SK-N-SH (cell line): ENCODE results near the gene KCTD20. TPM values are rescaled to one million over a fixed set of nuclear protein-coding genes. Genes with fewer than 3 reads are reported as not detected.

Source experiments
- CTCF ChIA-PET: fragments of 300-600, 350-600 bp; formaldehyde crosslinking; extraction: SDS; loops from one replicate; lab custom pipeline; 2021; lab: Yijun Ruan, JAX
- POLR2A ChIA-PET: fragments of 350-600 bp; sonication (Branson Sonifier 250); formaldehyde crosslinking; extraction: SDS; loops from one replicate; lab custom pipeline; 2020; ENCODE audit warnings: antibody characterized with exemption, inconsistent platforms; lab: Yijun Ruan, JAX
- DNase-seq: peaks from one replicate; pipeline ENCODE4 v3.0.0; 2012
- H2AFZ ChIP-seq: fragments of 200-600 bp; sonication (generic); 2 replicates; pipeline ENCODE4 v1.8.1; 2016; ENCODE audit warnings: antibody characterized with exemption, mild to moderate bottlenecking, low read depth
- H3F3A ChIP-seq: fragments of 200-600 bp; sonication (generic); replicated peaks from 2 replicates; pipeline ENCODE3; 2016; ENCODE audit warnings: antibody characterized with exemption, mild to moderate bottlenecking; ENCODE audit not compliant: insufficient read depth
- H3K27ac ChIP-seq, 2 experiments: fragments of 200-500 bp in 1 of 2; fragments of 200-600 bp in 1 of 2; sonication (Bioruptor generic) in 1 of 2; sonication (generic), shearing (Covaris generic) in 1 of 2; 2 replicates each; pipeline versions ENCODE4 v1.5.1 to v1.6.1; 2014 to 2016; ENCODE audit warnings: low read depth in 2 of 2, inconsistent platforms in 1 of 2, low read length in 1 of 2, mild to moderate bottlenecking in 1 of 2, mixed read lengths in 1 of 2
- H3K27me3 ChIP-seq: fragments of 200-600 bp; sonication (generic), shearing (Covaris generic); 2 replicates; pipeline ENCODE4 v1.6.1; 2016; ENCODE audit warnings: mixed run types; ENCODE audit not compliant: insufficient read depth
- H3K36me3 ChIP-seq, 2 experiments: fragments of 200-500 bp in 1 of 2; fragments of 200-600 bp in 1 of 2; sonication (Bioruptor generic) in 1 of 2; sonication (generic) in 1 of 2; replicated peaks in 1 of 2; 2 replicates each; pipeline versions ENCODE3 to v1.5.1; 2014 to 2016; ENCODE audit warnings: low read length in 1 of 2, mild to moderate bottlenecking in 1 of 2; ENCODE audit not compliant: insufficient read depth in 2 of 2, control insufficient read depth in 1 of 2
- H3K4me1 ChIP-seq, 2 experiments: fragments of 200-500 bp in 1 of 2; fragments of 200-600 bp in 1 of 2; sonication (Bioruptor generic) in 1 of 2; sonication (generic), shearing (Covaris generic) in 1 of 2; 2 replicates each; pipeline versions ENCODE4 v1.5.1 to v1.6.1; 2014 to 2016; ENCODE audit warnings: low read depth in 1 of 2, low read length in 1 of 2, mixed run types in 1 of 2; ENCODE audit not compliant: insufficient read depth in 2 of 2, control insufficient read depth in 1 of 2
- H3K4me2 ChIP-seq: fragments of 200-600 bp; sonication (generic), shearing (Covaris generic); 2 replicates; pipeline ENCODE4 v1.6.1; 2017; ENCODE audit warnings: mixed run types
- H3K4me3 ChIP-seq, 2 experiments: fragments of 200-500 bp in 1 of 2; fragments of 200-600 bp in 1 of 2; sonication (Bioruptor generic) in 1 of 2; sonication (generic), shearing (Covaris generic) in 1 of 2; 2 replicates each; pipeline versions ENCODE4 v1.5.1 to v1.8.1; 2014 to 2016; ENCODE audit warnings: low read depth in 2 of 2, inconsistent platforms in 1 of 2, low read length in 1 of 2, mild to moderate bottlenecking in 1 of 2, mixed read lengths in 1 of 2, moderate library complexity in 1 of 2
- H3K79me2 ChIP-seq: fragments of 200-600 bp; sonication (generic); 2 replicates; pipeline ENCODE4 v1.8.1; 2017; ENCODE audit warnings: mild to moderate bottlenecking; ENCODE audit not compliant: insufficient read depth
- H3K9ac ChIP-seq: fragments of 200-600 bp; sonication (generic); 2 replicates; pipeline ENCODE4 v1.6.1; 2017; ENCODE audit warnings: mixed run types
- H3K9me2 ChIP-seq: fragments of 200-600 bp; sonication (generic); 2 replicates; pipeline ENCODE4 v1.6.1; 2017; ENCODE audit warnings: mixed run types
- H3K9me3 ChIP-seq: fragments of 200-600 bp; sonication (generic); 2 replicates; pipeline ENCODE4 v1.6.1; 2017; ENCODE audit warnings: mixed run types, mild to moderate bottlenecking, moderate library complexity
- H4K20me1 ChIP-seq: fragments of 200-600 bp; sonication (generic); 2 replicates; pipeline ENCODE4 v1.6.1; 2017; ENCODE audit warnings: mild to moderate bottlenecking, mixed run types; ENCODE audit not compliant: insufficient read depth
- CHD2 ChIP-seq: fragments of 150-350 bp; IDR thresholded peaks from 2 replicates; pipeline ENCODE4 v1.6.1; 2018; ENCODE audit warnings: low read length; ENCODE audit not compliant: partially characterized antibody
- CTCF ChIP-seq: fragments of 200-600 bp; sonication (generic); IDR thresholded peaks from 2 replicates; pipeline ENCODE4 v1.6.1; 2017; ENCODE audit warnings: antibody characterized with exemption, mild to moderate bottlenecking, moderate library complexity
- ELF1 ChIP-seq: IDR thresholded peaks from 2 replicates; pipeline ENCODE4 v1.4.0; 2012
- EP300 ChIP-seq, 2 experiments: IDR thresholded peaks; 2 replicates each; pipeline versions ENCODE4 v1.4.0 to v1.6.1; 2012; ENCODE audit warnings: borderline replicate concordance in 1 of 2, low read depth in 1 of 2, low read length in 1 of 2
- EZH2phosphoT487 ChIP-seq: fragments of 200-600 bp; sonication (generic); IDR thresholded peaks from 2 replicates; pipeline ENCODE4 v1.6.1; 2017; ENCODE audit warnings: low read depth, mixed run types, mild to moderate bottlenecking, antibody characterized with exemption, moderate library complexity, borderline replicate concordance
- FOSL2 ChIP-seq: IDR thresholded peaks from 2 replicates; pipeline ENCODE4 v1.4.0; 2012; ENCODE audit warnings: low read depth, mild to moderate bottlenecking, moderate library complexity, borderline replicate concordance
- FOXJ3 ChIP-seq: sonication (generic); formaldehyde crosslinking; IDR thresholded peaks from 2 replicates; pipeline ENCODE4 v1.5.1; 2020; ENCODE audit warnings: mild to moderate bottlenecking, missing genetic modification reagents
- MAX ChIP-seq: IDR thresholded peaks from 2 replicates; pipeline ENCODE4 v1.4.0; 2012; ENCODE audit warnings: low read depth
- NRF1 ChIP-seq: IDR thresholded peaks from 2 replicates; pipeline ENCODE4 v1.6.1; 2012; ENCODE audit warnings: low read depth, mild to moderate bottlenecking, low read length
- RCOR1 ChIP-seq: fragments of 150-350 bp; IDR thresholded peaks from 2 replicates; pipeline ENCODE4 v1.6.1; 2017; ENCODE audit warnings: antibody characterized with exemption, low read length
- RFX5 ChIP-seq: IDR thresholded peaks from 2 replicates; pipeline ENCODE4 v1.6.1; 2012; ENCODE audit warnings: mild to moderate bottlenecking, improper control_type of control experiment, low read length
- RXRA ChIP-seq: IDR thresholded peaks from 2 replicates; pipeline ENCODE4 v1.4.0; 2012; ENCODE audit warnings: low read depth, mild to moderate bottlenecking, borderline replicate concordance
- SIN3A ChIP-seq: IDR thresholded peaks from 2 replicates; pipeline ENCODE4 v1.6.1; 2012; ENCODE audit warnings: low read depth, mild to moderate bottlenecking, low read length, moderate library complexity, borderline replicate concordance
- SMC3 ChIP-seq: IDR thresholded peaks from 2 replicates; pipeline ENCODE4 v1.6.1; 2012; ENCODE audit warnings: low read depth, low read length, improper control_type of control experiment
- TCF12 ChIP-seq: IDR thresholded peaks from 2 replicates; pipeline ENCODE4 v1.4.0; 2012
- USF1 ChIP-seq: IDR thresholded peaks from 2 replicates; pipeline ENCODE4 v1.4.0; 2012; ENCODE audit warnings: low read depth, borderline replicate concordance
- WGBS: methylation state at CpG from one replicate; pipeline ENCODE4 v1.1.6; 2017; ENCODE audit warnings: low lambda C conversion rate; 5-methylcytosine and 5-hydroxymethylcytosine counted together
- polyA plus RNA-seq, 3 experiments: library from polyadenylated mRNA; depleted of rRNA; stranded (reverse); fragments of >200 nt; gene quantifications; 2 replicates each; pipeline ENCODE4 v1.2.3, GENCODE V29; 2012

The KCTD20 gene
- polyA plus RNA-seq, 1 of the 3 experiments (the other 2 are of a cell fraction) = 29.0 TPM

- H3K4me2 ChIP-seq = no peak overlapping the region
- H3K36me3 ChIP-seq = peaks cover 4 to 24% of the 10 kb centered on the region in 2 experiments
- DNase-seq = no peak
- ChIA-PET POLR2A (no interaction called here), CTCF (no interaction called here)
- H3F3A ChIP-seq = peaks cover 15% of the 10 kb centered on the region
- no peaks in the 10 kb centered on the region for H3K27me3 ChIP-seq
- no peak overlapping the region for H2AFZ ChIP-seq
- H3K9me2 ChIP-seq = no peaks in the 10 kb centered on the region
- peaks cover 4% of the 10 kb centered on the region; the same call in 1 of the 2 replicates for H4K20me1 ChIP-seq
- no peak overlapping the region for H3K4me3 ChIP-seq
- peaks cover 94% of the 10 kb centered on the region for H3K79me2 ChIP-seq
- WGBS = 96% methylated on average over 3 of the region's 3 CpGs
- TF ChIP-seq SIN3A = no peak
- no peak overlapping the region for H3K9ac ChIP-seq
- H3K4me1 ChIP-seq = peaks cover 10 to 12% of the 10 kb centered on the region in 2 experiments
- no peaks in the 10 kb centered on the region for H3K9me3 ChIP-seq
- no peak overlapping the region for H3K27ac ChIP-seq
These were observed 24.8 kb downstream of the KCTD20 start for GRCh38 chr6:36467625-36468024.

GRCh38 chr6:36469148-36469661 is 26.4 kb downstream of the KCTD20 start:
- 89% methylated on average over 6 of the region's 6 CpGs for WGBS
- H3K27me3 ChIP-seq = no peaks in the 10 kb centered on the region
- H3K4me3 ChIP-seq = no peak overlapping the region
- no peak overlapping the region for H2AFZ ChIP-seq
- peaks cover 4% of the 10 kb centered on the region; the same call in 1 of the 2 replicates for H4K20me1 ChIP-seq
- no peaks in the 10 kb centered on the region for H3K9me3 ChIP-seq
- H3K4me1 ChIP-seq = peaks cover 6 to 7% of the 10 kb centered on the region in 2 experiments; a peak in 3 of 4 replicates
- no peak overlapping the region for H3K27ac ChIP-seq
- CTCF ChIA-PET = no interaction called here
- TF ChIP-seq RCOR1 (no peak), NRF1 (no peak), CHD2 (no peak), EZH2phosphoT487 (no peak), RXRA (no peak), USF1 (no peak), FOXJ3 (no peak), RFX5 (no peak), ELF1 (no peak), CTCF (no peak), TCF12 (no peak), FOSL2 (no peak), EP300 (IDR thresholded peaks at IDR 0.05; ENCODE audit: borderline replicate concordance in 1 of 2, low read depth in 1 of 2, low read length in 1 of 2) (no peak), MAX (no peak), SMC3 (no peak)
- TF ChIP-seq, all 33 proteins: peak for 0
- H3K36me3 ChIP-seq = peaks cover 4 to 33% of the 10 kb centered on the region in 2 experiments
- H3K9ac ChIP-seq = no peak overlapping the region
- POLR2A ChIA-PET = no interaction called here
- no peaks in the 10 kb centered on the region for H3F3A ChIP-seq
- H3K4me2 ChIP-seq = no peak overlapping the region
- DNase-seq = no peak
- peaks cover 80% of the 10 kb centered on the region for H3K79me2 ChIP-seq
- no peaks in the 10 kb centered on the region for H3K9me2 ChIP-seq
